ENCODE measurements around the gene RAE1. TPM values are rescaled to one million over a fixed set of nuclear protein-coding genes. Genes with fewer than 3 reads are reported as not detected.
A peak's percentile ranks its signal among the peaks of the same experiment; 100 is the strongest.

The RAE1 gene
- total RNA-seq, 4 donors from 2014 or later: 15.8 to 35.8 (median 20.6) TPM

DNA sequence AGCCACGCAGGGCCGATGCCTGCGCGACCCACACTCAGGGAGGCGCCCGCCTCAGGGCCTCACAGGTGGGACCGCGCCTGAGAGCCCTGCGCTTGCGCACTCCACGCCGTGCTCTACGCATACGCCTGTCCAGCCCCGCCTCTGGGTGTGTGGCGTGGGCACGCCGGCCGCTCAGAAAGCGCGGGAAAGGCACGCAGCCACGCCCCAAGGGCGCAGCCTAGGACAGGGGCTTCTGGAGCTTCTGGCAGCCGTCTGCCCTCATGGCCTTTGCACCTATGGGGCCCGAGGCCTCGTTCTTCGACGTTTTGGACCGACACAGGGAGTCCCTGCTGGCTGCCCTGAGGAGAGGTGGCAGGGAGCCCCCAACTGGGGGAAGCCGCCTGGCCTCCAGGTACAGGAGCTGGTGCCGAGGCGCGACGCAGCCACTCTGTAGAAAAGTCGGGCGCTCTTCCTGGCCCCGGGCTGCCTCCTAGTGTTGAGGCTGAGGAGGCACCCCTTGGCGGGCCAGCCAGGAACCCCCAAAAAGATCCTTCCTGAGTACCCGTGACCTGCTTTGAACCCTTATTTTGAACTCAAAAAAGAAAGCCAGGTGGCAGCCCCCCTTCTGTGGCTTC is 21.3 kb upstream of the RAE1 start, which contains the start of gene SPO11:
Gene SPO11, plus strand, starts transcription at position 196 of the 614 bp plus-strand sequence. Its CDS starts 65 bp downstream, at position 261.
- ATAC-seq: no peak
- TF ChIP-seq POLR2A (IDR thresholded peaks at IDR 0.05): no peak
- TF ChIP-seq, protein P1, sequence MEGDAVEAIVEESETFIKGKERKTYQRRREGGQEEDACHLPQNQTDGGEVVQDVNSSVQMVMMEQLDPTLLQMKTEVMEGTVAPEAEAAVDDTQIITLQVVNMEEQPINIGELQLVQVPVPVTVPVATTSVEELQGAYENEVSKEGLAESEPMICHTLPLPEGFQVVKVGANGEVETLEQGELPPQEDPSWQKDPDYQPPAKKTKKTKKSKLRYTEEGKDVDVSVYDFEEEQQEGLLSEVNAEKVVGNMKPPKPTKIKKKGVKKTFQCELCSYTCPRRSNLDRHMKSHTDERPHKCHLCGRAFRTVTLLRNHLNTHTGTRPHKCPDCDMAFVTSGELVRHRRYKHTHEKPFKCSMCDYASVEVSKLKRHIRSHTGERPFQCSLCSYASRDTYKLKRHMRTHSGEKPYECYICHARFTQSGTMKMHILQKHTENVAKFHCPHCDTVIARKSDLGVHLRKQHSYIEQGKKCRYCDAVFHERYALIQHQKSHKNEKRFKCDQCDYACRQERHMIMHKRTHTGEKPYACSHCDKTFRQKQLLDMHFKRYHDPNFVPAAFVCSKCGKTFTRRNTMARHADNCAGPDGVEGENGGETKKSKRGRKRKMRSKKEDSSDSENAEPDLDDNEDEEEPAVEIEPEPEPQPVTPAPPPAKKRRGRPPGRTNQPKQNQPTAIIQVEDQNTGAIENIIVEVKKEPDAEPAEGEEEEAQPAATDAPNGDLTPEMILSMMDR (IDR thresholded peaks at IDR 0.05 in 4 of 5, conservative IDR thresholded peaks at IDR 0.05 in 1 of 5): no peak
- peaks cover 8 to 24% (median 19%) of the 10 kb centered on the region in 3 donors for H3K27me3 ChIP-seq

DNA sequence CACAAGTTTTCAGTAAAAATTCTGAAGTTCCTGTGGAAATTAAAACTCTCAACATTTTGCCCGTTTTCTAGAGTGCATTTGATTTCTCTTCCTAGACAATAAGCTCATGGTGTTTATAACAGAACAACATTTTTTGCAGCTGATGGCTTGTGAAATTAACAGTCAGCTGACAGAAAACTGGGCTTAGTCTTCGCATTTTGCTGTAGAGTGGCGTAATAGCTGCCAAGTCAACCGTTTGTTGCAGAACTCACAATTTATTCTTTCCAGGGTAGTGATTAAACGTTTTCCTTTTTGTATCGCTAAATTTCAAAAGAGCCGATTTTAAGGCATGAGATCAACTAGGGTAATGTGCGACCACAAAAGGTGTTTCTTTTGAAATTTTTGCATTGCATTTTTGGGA is 20.1 kb upstream of the RAE1 start:
- intact Hi-C loops (cut with DNase I; ENCODE audit: low total_unique reads): no loop called here
- H3K4me3 ChIP-seq: no peak overlapping the region
- in situ Hi-C loops (cut with MboI; ENCODE audit: low sequenced_read_pairs in 4 of 4): loop anchor here in 3 of 4 donors (25.0 kb wide), 2 partner anchors 244 to 769 kb away; no protein-coding TSS in a partner anchor
- no peak for DNase-seq
- peaks cover 8 to 24% (median 19%) of the 10 kb centered on the region in 3 donors for H3K27me3 ChIP-seq
- ATAC-seq: peak in 1 of 2 donors; percentile 36
- no peak for TF ChIP-seq POLR2A (IDR thresholded peaks at IDR 0.05)
- TF ChIP-seq, protein P1 (IDR thresholded peaks at IDR 0.05 in 4 of 5, conservative IDR thresholded peaks at IDR 0.05 in 1 of 5): no peak
- no peaks in the 10 kb centered on the region for H3K36me3 ChIP-seq
- no peak overlapping the region for H3K27ac ChIP-seq
- no peaks in the 10 kb centered on the region for H3K4me1 ChIP-seq
- H3K9me3 ChIP-seq: no peaks in the 10 kb centered on the region

More for the DNA sequence above, 21.3 kb upstream of the RAE1 start, which contains the start of gene SPO11:
- Histone ChIP-seq H3K9me3 (no peaks in the 10 kb centered on the region), H3K36me3 (no peaks in the 10 kb centered on the region), H3K4me1 (no peaks in the 10 kb centered on the region), H3K27ac (no peak within 1 kb of the TSS), H3K4me3 (no peak within 1 kb of the TSS)
- intact Hi-C loops (cut with DNase I; ENCODE audit: low total_unique reads) (no loop called here), in situ Hi-C loops (cut with MboI; ENCODE audit: low sequenced_read_pairs in 4 of 4) (loop anchor here in 3 of 4 donors (25.0 kb wide), 2 partner anchors 242 to 767 kb away; no protein-coding TSS in a partner anchor)
- DNase-seq: no peak

DNA sequence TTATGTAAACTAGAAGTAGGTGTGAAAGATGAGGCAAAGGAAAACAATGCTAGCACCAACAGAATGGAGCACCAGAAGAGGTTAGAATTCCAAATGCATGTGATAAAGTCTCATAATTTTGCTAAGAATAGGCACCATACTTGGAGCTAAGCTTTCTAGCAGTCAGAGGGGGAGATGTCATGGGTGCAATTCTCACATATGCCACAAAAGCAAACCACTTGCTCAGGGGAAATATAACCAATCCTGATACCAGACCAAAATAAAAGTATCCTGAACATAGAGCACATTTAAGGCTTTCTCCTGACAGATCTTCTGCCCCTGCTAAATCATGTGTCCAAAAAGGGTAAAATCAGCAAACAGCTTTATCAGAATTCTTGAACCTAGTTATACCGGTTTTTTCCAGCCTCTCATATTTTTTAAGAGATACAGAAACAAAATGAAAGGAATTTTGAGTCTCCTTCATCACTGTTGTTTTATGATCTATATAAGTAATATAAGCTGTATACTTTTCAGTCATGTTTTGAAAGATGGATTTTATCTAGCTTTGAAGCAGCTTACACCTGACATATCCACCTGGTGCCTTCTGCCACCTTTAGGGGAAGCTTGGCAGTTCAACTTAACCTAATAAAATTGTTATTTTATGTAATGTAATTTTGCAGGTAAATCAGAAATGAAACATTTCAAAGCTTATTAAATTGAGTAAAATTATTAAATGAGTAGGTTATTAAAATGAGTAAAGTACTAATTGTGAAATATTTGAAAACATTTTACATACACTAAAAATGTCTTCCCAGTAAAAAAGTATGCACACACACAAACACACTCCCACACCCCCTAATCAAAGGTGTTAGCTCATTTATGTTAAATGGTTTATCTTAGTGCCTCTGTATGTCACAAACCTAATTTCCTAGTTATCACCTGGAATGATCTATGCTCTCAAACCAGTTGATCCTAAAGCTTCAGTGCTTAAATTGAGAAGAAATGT is 18.7 kb upstream of the RAE1 start:
- in situ Hi-C loops (cut with MboI; ENCODE audit: low sequenced_read_pairs in 4 of 4): loop anchor here in 3 of 4 donors (25.0 kb wide), 2 partner anchors 245 to 770 kb away; no protein-coding TSS in a partner anchor
- no peaks in the 10 kb centered on the region for H3K36me3 ChIP-seq
- no peak overlapping the region for H3K27ac ChIP-seq
- TF ChIP-seq, protein P1 (IDR thresholded peaks at IDR 0.05 in 4 of 5, conservative IDR thresholded peaks at IDR 0.05 in 1 of 5): no peak
- TF ChIP-seq POLR2A (IDR thresholded peaks at IDR 0.05): no peak
- intact Hi-C loops (cut with DNase I; ENCODE audit: low total_unique reads): no loop called here
- H3K27me3 ChIP-seq: peaks cover 8 to 24% (median 19%) of the 10 kb centered on the region in 3 donors
- no peaks in the 10 kb centered on the region for H3K9me3 ChIP-seq
- H3K4me3 ChIP-seq: no peak overlapping the region
- ATAC-seq (no peak), DNase-seq (no peak)
- H3K4me1 ChIP-seq: no peaks in the 10 kb centered on the region

DNA sequence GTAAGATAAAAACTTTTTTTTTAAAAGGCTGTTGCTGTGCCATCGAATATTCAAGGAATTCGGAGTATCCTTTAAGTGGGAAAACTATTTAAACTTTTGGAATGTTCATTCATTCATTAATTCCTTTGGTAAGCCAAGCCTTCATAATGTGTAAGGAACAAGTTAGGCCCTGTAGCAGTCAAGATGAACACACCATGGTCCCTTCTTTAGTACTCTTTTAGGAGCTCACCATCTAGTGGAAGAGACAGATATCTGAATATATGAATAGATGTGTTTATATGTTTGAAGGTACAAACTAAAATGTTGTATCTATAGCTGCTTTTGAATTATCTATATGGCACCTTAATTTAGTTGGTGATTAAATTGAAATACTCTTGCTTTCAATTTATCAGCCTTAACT is 15.7 kb upstream of the RAE1 start:
- H3K27me3 ChIP-seq: peaks cover 8 to 25% (median 16%) of the 10 kb centered on the region in 3 donors
- H3K4me3 ChIP-seq: no peak overlapping the region
- ATAC-seq: no peak
- TF ChIP-seq POLR2A (IDR thresholded peaks at IDR 0.05): no peak
- TF ChIP-seq, protein P1 (IDR thresholded peaks at IDR 0.05 in 4 of 5, conservative IDR thresholded peaks at IDR 0.05 in 1 of 5): no peak
- DNase-seq: no peak
- intact Hi-C loops (cut with DNase I; ENCODE audit: low total_unique reads) (no loop called here), in situ Hi-C loops (cut with MboI; ENCODE audit: low sequenced_read_pairs in 4 of 4) (loop anchor here in 3 of 4 donors (25.0 kb wide), 2 partner anchors 248 to 773 kb away; no protein-coding TSS in a partner anchor)
- H3K9me3 ChIP-seq: no peaks in the 10 kb centered on the region
- no peaks in the 10 kb centered on the region for H3K36me3 ChIP-seq
- H3K27ac ChIP-seq: no peak overlapping the region
- H3K4me1 ChIP-seq: no peaks in the 10 kb centered on the region
